NCI-H82 (cell line): ENCODE results near the gene ARHGAP45.

Experiments
- DNase-seq: peaks from one replicate; lab custom pipeline; 2025; lab: John Stamatoyannopoulos, UW

Gene ARHGAP45

DNA sequence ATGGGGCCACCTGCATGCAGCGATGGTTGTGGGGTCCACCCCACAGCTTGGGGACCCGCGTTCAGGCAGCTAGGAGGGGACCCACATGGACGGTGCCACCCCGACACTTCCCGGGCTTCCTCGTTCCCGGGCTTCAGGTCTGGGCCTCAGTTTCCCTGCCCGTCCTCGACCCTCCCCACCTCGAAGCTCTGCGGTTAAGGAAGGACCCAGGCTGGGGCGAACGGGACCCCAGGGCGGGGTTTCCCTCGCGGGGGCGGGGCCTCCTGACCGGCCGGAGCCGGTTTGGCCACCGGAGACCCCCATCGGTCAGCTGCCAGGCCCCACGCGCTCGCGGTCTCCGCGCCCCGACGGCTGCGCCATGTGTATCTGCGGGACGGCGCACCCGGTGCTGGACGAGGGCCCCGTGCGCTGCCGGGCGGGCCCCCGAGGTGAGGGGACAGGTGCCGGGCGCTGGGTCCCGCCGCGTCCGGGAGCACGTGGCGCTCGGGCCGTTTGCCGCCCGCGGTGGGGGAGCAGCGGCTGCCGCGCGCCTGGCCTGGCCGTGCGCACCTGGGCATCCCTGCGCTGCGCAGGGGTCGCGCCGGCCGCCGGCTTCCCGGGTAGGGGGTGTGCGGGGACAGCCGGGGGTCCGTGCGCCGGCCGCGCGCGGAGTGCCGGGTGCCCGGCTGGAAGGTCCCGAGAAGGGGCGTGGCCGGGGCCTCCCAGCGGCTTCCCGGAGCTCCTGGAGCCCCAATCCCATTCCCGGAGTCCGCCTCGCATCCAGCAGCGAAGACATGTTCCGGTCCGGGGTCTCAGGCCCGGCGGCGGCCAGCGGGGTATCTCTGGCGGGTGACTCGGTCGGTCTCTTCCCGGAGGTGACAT is 4.2 kb downstream of the ARHGAP45 start:
- peak; percentile 27 for DNase-seq

DNA sequence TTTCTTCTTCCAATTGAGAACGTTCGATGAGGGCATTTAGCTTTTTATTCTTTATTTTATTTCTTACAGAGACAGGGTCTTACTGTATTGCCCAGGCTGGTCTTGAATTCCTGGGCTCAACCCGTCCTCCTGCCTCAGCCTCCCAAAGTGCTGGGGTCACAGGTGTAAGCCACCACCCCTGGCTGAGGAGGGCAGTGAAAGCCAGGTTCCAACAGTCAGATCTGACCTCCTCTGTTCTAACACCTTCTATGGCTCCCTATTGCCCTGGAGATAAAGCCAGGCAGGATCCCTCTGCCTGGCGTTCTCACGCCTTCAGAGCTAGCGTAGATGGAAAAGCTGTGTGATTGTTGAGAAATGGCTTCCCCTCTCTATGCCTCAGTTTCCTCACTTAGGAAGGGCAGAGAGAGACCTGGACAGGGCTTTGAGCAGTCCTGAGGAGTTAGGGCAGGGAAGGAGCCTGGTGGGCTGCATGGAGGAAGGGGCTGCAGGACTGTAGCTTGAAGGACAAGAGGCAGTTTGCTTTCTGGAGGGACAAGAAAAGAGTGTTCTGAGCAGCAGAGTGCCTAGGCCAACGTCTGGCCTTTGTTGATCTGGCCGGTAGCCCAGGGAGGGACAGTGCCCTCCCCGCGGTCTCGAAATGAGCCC is 5.5 kb downstream of the ARHGAP45 start:
- no peak for DNase-seq

DNA sequence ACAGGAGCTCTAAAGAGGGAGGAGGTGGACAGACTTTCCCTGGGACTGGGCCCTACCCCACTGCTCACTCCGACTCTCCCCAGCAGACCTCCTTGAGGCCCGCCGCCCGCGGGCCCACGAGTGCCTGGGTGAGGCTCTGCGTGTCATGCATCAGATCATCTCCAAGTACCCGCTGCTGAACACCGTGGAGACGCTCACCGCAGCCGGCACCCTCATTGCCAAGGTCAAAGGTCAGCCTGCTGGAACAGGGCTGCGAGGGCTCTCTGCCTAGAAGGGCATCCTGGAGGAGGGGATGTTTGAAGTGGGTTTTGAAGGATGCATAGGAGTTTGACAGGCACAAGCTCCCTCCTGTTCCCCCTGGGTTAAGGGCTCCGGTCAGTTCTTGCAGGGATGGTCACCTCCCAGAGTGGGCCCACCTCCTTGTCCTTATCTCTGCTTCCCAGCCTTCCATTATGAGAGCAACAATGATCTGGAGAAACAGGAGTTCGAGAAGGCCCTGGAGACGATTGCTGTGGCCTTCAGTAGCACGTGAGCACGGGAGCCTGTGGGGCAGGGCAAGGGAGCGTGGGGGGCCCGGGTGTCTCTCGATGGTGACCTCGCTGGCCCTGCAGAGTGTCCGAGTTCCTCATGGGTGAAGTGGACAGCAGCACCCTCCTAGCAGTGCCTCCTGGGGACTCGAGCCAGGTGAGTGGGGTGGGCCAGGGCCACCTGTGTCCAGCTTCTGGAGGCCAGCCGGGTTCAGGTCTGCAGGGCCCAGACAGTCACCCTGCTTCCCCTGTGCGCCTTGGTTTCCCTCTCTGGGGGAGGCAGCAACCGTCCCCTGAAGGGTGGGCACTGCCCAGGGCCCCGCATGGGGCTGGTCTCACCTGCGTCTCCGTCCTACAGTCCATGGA is 6.3 kb downstream of the ARHGAP45 start:
- no peak for DNase-seq

DNA sequence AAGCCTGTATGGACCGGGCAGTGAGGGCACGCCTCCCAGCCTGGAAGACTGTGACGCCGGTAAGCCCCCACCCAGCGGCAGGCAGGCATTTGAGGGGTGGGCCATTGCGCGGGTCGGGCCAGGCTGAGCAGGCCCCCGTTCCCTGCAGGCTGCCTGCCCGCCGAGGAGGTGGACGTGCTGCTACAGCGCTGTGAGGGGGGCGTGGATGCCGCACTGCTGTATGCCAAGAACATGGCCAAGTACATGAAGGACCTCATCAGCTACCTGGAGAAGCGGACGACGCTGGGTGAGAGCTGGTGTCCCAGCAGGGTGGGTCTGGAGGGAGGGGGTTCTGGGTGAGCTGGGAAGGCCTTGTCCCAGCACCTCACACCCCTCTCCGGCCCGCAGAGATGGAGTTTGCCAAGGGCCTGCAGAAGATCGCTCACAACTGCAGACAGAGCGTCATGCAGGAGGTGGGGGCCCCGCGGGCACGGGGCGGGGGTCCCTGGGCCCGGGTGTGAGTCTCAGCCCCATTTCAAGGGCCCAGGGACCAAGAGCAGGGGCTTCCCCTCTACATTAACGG is 7.1 kb downstream of the ARHGAP45 start:
- DNase-seq, result no peak

DNA sequence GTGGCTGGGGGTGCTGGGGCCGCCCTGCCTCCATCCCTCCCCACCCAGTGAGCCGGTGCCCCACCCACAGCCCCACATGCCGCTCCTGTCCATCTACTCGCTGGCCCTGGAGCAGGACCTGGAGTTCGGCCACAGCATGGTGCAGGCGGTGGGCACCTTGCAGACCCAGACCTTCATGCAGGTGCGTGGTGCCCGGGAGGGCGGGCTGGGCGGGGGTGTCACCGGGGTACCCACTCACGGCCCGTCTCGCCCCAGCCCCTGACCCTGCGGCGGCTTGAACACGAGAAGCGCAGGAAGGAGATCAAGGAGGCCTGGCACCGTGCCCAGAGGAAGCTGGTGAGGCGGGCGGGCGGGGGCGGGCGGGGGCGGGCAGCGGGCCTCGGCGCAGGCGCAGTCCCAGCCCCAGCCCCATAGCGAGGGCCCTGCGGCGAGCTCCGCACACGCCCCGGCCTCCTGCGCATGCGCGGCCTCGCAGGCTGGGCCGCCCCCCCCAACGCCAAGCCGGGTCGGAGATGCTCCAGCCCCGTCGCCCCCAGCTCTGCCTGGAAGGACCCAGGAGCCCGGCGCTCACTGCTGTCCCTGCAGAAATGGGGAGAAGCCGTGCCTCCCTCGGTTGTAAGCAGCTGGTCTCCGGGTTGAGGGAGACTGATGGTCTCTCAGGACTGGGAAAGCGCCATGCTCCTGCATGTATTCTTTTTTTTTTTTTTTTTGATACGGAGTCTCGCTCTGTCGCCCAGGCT is 7.7 kb downstream of the ARHGAP45 start:
- DNase-seq, result peak; percentile 85

DNA sequence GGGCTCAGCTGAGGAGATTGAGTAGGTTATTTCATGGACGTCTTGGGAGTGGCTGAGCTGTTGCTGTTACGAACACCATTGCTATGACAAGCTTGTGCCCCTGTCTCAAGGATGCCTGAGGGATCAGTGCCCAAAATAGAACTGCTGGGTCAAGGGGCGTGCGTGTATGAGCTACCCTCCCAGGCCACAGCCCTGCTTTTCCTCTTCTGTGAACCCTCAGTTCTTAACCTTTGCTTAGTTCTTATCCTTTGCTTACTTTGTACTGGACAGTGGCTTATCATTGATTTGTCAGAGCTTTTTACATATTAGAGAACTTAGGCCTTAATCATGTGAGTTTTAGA is 9.0 kb downstream of the ARHGAP45 start:
- no peak for DNase-seq

DNA sequence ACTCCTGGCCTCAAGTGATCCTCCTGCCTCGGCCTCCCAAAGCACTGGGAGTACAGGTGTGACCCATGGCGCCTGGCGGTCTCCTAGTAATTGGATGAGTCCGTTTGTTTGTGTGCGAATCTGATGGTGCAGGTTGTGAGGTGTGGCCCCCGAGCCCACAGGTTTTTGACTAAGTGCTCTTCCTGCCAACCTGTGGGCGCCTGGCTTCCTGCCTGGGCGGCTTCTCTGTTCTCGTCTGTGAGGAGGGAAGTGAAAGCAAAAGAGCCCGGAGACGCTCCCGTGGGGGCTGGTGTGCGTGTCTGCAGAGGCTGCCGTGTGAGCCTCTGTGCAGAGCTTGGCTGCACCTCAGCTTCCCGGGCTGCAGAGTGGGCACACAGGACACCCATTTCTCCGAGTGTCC is 10.0 kb downstream of the ARHGAP45 start:
- no peak for DNase-seq

DNA sequence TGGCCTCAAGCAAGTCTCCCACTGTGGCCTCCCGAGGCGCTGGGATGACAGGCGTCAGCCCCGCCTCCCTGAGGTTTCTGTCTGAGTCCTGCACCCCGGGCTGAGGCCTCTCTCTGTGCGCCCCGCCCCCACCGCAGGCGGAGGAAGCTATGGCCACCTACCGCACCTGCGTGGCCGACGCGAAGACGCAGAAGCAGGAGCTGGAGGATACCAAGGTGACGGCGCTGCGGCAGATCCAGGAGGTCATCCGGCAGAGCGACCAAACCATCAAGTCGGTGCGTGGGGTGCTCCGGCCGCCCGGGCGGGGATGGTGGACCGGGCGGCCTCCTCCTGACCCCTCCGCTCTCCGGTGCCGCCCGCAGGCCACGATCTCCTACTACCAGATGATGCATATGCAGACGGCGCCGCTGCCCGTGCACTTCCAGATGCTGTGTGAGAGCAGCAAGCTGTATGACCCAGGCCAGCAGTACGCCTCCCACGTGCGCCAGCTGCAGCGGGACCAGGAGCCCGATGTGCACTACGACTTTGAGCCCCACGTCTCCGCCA is 12.7 kb downstream of the ARHGAP45 start:
- peak; percentile 53 for DNase-seq

DNA sequence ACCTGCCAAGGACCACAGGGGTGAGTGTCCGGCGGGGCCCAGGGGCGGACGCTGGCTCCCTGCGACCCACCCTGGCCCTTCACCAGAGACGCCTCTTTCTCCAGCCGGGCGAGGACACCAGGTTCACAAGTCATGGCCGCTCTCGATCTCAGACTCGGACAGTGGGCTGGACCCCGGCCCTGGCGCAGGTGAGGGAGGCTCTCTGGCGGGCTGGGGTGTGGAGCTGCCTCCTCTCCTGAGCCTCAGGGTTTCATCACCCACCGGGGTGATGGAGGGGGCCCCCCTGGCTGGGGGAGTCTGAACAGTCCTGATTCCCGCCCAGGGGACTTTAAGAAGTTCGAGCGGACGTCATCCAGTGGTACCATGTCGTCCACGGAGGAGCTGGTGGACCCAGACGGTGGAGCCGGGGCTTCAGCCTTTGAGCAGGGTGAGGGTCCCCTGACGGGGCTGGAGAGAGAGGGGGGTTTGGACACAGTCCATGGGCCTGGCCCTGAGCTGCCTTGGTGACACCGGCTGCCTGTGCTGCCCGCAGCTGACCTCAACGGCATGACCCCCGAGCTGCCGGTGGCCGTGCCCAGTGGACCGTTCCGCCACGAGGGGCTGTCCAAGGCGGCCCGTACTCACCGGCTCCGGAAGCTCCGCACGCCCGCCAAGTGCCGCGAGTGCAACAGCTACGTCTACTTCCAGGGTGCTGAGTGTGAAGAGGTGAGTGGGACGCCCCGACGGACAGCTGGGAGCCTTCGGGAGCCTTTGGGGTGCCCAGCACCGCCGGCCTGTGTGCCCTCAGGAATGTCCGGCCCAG is 13.6 kb downstream of the ARHGAP45 start:
- no peak for DNase-seq

DNA sequence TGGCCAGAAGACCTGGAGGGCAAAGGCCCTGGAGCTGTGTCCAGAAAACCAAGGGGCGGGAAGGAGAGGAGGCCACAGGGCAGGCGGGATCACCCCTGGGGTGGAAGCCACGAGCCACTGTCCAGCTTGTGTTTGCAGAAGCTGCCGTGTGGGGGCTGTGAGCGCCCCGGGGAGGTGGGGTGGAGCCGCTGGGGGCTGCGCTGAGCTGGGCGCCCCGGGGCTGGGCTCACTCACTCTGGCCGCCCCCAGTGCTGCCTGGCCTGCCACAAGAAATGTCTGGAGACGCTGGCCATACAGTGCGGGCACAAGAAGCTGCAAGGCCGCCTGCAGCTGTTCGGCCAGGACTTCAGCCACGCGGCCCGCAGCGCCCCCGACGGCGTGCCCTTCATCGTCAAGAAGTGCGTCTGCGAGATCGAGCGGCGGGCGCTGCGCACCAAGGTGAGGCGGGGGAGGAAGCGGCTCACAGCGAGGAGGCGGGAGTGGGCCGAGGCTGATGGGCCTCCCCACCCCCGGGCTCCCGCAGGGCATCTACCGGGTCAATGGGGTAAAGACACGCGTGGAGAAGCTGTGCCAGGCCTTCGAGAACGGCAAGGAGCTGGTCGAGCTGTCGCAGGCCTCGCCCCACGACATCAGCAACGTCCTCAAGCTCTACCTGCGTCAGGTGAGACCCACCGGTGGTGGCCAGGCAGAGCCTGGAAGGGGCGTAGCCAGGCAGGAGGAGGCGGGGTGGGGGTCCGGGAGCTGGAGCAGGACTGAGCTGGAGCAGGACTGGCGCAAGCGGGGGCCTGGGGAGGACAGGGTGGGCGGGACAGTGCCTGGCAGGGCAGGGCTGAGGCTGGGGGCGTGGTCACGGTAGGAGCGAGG is 14.6 kb downstream of the ARHGAP45 start:
- peak; percentile 50 for DNase-seq

DNA sequence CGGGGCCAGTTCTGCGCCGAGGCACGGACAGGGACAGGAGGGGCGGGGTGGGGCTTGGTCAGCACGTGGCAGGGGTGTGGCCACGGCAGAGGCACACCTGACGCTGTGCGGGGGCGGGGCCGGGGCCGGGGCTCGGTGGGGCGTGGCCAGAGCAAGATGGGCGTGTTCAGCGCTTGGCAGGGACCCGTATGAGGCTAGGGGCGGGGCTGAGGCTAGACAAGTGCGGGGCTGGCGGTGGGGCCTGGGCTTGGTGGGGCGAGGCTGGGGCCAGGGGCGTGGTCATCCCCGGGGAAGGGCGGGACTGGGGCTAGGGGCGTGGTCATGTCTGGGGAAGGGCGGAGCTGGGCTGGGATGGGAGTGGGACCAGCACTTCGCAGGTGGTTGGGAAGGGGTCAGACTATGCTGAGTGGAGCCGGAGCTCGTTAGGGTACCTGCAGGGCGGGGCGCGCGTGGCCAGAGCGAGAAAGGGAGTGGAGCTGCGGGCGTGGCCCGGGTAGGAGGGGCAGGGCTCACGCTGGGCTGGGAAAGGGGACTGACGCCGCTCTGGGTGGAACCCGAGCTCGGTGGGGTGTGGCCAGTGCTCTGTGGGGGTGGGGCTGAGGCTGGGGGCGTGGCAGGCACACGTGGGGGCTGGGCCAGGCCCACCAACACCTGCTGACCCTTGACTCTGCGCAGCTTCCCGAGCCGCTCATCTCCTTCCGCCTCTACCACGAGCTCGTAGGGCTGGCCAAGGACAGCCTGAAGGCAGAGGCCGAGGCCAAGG is 15.4 kb downstream of the ARHGAP45 start:
- peak; percentile 94 for DNase-seq

DNA sequence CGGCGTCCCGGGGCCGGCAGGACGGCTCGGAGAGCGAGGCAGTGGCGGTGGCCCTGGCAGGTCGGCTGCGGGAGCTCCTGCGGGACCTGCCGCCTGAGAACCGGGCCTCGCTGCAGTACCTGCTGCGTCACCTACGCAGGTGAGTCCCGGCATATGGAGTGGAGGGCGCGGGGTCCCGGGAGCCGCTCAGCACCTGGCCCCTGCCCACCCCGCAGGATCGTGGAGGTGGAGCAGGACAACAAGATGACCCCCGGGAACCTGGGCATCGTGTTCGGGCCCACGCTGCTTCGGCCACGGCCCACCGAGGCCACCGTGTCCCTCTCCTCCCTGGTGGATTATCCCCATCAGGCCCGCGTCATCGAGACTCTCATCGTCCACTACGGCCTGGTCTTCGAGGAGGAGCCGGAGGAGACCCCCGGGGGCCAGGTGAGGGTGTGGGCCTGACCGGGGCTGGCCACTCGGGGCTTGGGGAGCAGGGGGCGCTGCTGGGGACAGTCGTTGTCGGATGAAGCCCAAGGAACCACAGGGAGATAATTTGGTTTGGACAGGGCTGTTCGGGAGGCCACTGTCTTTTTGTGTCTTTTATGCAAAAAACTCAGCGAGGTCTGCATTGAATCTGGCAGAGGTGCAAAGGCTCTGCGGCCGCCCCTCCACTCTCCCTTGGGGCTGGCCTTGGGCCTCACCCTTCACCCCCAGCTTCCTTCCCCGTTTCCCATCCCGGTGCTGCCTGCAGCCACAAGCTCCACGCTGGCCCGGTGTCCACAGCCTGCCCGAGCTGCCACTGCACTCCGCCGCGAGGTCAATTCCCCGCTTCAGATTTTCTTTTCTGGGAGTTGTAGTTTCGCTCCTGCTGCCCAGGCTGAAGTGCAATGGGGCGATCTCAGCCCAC is 16.2 kb downstream of the ARHGAP45 start:
- no peak for DNase-seq

DNA sequence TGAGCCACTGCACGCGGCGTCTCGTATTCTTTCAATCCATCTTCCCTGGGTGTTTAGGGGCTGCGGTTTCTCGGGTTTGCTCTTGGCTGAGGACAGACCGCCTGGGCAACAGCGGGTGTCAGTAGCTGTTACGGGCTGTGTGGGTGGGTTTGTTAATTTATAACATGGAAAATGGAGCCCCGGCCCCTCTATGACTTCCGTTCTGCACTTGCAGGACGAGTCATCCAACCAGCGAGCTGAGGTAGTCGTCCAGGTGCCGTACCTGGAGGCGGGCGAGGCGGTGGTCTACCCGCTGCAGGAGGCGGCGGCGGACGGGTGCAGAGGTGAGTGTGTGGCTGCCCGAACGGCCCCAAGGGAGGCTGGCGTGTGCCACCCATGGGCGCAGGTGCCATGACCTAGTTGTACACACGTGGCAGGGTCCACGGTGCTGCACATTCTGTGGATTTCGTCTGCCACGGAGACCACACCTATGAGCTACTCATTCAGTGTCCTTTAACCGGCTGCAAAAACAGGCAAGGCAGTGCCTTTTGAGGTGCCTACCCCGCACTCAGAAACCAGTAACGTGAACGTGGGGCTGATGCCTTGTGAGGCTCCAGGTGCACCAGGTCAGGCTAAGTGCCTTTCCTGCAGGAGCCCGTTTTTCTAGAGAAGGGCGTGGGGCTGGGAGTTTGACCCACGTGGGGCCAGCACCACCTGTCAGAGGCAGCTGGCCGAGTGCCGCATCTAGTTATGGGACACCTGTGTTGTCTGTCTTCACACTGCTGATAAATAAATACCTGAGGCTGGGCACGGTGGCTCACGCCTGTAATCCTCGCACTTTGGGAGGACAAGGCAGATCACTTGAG is 17.3 kb downstream of the ARHGAP45 start:
- no peak for DNase-seq

DNA sequence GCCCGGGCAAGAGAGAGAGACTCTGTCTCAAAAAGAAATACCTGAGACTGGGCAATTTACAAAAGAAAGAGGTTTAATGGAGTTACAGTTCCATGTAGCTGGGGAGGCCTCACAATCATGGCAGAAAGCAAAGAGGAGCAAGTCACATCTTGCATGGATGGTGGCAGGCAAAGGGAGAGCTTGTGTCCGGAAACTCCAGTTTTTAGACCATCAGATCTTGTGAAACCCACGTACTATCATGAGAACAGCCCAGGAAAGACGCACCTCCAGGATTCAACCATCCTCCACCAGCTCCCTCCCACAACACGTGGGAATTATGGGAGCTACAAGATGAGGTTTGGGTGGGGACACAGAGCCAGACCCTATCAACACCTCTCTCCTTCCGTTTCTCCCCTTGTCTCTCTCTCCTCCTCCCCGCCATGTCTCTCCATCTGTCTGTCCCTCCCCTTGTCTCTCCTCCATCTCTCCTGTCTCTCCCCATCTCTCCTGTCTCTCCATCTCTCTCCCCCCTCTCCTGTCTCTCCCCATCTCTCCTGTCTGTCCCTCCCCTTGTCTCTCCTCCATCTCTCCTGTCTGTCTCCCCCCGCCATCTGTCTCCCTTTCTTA is 18.2 kb downstream of the ARHGAP45 start:
- peak; percentile 47 for DNase-seq

DNA sequence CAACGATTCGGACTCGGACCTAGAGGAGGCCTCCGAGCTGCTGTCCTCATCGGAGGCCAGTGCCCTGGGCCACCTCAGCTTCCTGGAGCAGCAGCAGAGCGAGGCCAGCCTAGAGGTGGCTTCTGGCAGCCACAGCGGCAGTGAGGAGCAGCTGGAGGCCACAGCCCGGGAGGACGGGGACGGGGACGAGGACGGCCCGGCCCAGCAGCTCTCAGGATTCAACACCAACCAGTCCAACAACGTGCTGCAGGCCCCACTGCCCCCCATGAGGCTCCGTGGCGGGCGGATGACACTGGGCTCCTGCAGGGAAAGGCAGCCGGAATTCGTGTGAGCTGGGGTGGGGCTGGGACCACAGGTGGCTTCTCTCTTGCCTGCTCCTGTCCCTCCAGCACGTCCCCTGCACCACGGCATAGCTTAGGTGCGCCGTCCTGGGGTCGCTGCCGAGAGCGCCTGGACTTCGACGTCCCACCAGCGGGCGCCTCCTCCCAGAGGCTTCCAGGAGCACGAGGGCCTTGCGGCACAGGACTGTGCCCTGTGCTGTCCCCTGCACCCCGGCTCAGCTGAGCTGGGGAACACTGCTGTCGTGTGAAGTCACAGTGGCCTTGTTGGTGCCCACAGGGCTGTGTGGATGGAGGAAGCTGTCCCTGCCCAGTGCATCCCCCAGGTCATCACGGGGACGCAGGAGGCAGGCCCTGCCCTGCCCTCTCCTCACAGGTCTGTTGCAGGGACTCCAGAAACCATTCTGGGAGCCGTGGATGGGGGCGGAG is 18.9 kb downstream of the ARHGAP45 start:
- DNase-seq, result peak; percentile 43

DNA sequence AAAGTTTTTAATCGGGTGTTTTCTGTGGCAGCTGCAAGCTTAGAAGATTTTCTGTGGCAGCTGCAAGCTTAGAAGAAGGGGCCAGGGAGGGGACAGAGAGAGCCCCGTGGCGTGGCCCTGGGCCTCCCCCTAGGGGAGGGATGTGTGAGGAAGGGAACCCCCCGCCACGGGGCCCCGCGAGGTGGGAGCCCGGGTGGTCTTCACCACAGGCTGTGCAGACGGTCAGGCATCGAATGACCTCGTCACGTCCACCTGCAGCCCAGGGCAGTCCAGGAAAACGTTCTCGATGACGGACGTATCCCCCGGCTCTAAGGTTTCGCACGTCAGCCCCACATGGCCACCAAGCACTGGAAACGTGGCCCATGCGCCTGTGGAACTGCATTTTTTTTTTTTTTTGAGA is 19.6 kb downstream of the ARHGAP45 start:
- no peak for DNase-seq
